Panc1 (cell line): ENCODE measurements around the gene ASB6.

Source experiments
- CTCF ChIP-seq: fragments of 450-650 bp; IDR thresholded peaks from 2 replicates; pipeline ENCODE4 v1.5.1; 2017; ENCODE audit warnings: mild to moderate bottlenecking
- POLR2AphosphoS5 ChIP-seq: IDR thresholded peaks from 2 replicates; pipeline ENCODE4 v1.6.1; 2012; ENCODE audit warnings: mild to moderate bottlenecking, low read depth, low read length, moderate library complexity
- REST ChIP-seq, 2 experiments: IDR thresholded peaks; 2 replicates each; pipeline ENCODE4 v1.6.1; 2011 to 2012; ENCODE audit warnings: low read depth in 2 of 2, control low read depth in 1 of 2, low read length in 1 of 2, mild to moderate bottlenecking in 1 of 2, moderate library complexity in 1 of 2; ENCODE audit not compliant: insufficient read depth in 1 of 2
- TCF7L2 ChIP-seq: IDR thresholded peaks from 2 replicates; pipeline ENCODE4 v1.6.1; 2011; ENCODE audit warnings: mild to moderate bottlenecking, low read depth, low read length, inconsistent platforms

GRCh38 chr9:129606161-129607026, 35.6 kb downstream of the ASB6 start:
- TF ChIP-seq POLR2AphosphoS5: no peak
- no peak for TF ChIP-seq CTCF
- TF ChIP-seq REST (IDR thresholded peaks at IDR 0.05; ENCODE audit: insufficient read depth in 1 of 2, low read depth in 2 of 2, low read length in 1 of 2): no peak
- TF ChIP-seq TCF7L2: no peak
